ENCODE measurements around the gene AK5. TPM values are rescaled to one million over a fixed set of nuclear protein-coding genes. Genes with fewer than 3 reads are reported as not detected.

AK5 gene
- total RNA-seq, 2 experiments from 2014 or later = 4.6 to 5.6 TPM

DNA sequence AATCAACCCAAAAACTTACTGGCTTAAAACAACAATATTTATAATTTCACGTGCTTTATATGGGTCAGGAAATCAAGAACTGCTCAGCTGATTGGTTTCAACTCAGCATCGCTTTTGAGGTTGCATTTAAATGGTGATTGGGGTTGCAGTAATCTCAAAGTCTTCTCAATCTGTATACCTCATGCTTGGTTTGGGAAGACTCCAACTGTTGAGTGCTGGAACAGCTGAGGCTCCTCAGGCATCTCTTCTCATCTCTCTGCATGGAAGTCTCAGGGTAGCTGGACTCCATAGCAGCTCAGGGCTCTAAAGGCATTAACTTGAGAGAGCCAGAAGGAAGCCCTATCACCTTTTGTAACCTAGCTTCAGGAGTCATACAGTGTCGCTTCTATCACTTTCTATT lies 35.1 kb downstream of the AK5 start:
- H3K4me3 Mint-ChIP-seq = no peak overlapping the region
- no peaks in the 10 kb centered on the region for H3K9me3 Mint-ChIP-seq
- intact Hi-C loops (cut with micrococcal nuclease) = no loop called here
- H3K36me3 Mint-ChIP-seq (ENCODE audit: low read depth) = peaks cover 4% of the 10 kb centered on the region
- H3K4me1 Mint-ChIP-seq (ENCODE audit: low read depth) = peaks cover 16% of the 10 kb centered on the region
- H3K27me3 Mint-ChIP-seq = no peaks in the 10 kb centered on the region
- H3K27ac Mint-ChIP-seq = no peak overlapping the region
- ChIA-PET POLR2A (no interaction called here), CTCF (no interaction called here)
- ATAC-seq = no peak
- DNase-seq = no peak
- TF ChIP-seq, protein P1, sequence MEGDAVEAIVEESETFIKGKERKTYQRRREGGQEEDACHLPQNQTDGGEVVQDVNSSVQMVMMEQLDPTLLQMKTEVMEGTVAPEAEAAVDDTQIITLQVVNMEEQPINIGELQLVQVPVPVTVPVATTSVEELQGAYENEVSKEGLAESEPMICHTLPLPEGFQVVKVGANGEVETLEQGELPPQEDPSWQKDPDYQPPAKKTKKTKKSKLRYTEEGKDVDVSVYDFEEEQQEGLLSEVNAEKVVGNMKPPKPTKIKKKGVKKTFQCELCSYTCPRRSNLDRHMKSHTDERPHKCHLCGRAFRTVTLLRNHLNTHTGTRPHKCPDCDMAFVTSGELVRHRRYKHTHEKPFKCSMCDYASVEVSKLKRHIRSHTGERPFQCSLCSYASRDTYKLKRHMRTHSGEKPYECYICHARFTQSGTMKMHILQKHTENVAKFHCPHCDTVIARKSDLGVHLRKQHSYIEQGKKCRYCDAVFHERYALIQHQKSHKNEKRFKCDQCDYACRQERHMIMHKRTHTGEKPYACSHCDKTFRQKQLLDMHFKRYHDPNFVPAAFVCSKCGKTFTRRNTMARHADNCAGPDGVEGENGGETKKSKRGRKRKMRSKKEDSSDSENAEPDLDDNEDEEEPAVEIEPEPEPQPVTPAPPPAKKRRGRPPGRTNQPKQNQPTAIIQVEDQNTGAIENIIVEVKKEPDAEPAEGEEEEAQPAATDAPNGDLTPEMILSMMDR (IDR thresholded peaks at IDR 0.05) = no peak

DNA sequence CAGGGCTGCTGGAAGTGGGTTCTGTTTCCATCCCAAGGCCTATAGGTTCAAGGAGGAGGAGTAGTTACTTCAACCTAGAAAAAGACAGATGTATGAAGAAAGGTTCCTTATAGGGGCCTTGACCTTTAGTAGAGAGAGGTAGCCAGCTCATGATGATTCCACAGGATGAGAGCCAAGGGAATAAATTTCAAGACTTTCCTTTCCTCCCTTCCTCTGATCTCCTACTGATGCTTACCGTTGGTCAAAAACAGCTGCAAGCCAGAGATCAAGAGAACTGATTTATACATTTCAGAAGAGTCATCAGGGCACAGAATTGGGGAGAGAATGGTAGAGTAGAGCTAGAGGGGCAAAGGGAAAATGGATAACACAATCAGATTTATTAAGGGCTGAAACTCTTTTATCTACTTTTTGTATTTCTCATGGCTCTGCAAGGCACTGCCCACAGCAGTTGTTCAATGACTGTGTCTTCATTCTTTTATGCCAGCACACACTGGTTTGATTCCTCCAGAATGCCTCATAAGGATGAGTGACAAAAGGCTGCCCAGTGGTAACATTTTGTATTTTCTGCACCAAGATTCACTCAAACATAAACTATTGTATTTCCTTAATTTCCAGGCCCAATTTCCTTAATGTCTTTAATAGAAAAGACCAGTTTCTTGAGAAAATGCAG lies 37.4 kb downstream of the AK5 start:
- ATAC-seq (no peak), DNase-seq (no peak)
- ChIA-PET CTCF (no interaction called here), POLR2A (no interaction called here)
- Mint-ChIP-seq H3K4me3 (no peak overlapping the region), H3K4me1 (ENCODE audit: low read depth) (peaks cover 5% of the 10 kb centered on the region), H3K36me3 (ENCODE audit: low read depth) (peaks cover 4% of the 10 kb centered on the region), H3K27ac (no peak overlapping the region), H3K27me3 (no peaks in the 10 kb centered on the region), H3K9me3 (no peaks in the 10 kb centered on the region)
- TF ChIP-seq, protein P1 (IDR thresholded peaks at IDR 0.05) = no peak
- intact Hi-C loops (cut with micrococcal nuclease) = no loop called here

GRCh38 chr1:77322061-77322900 lies 40.5 kb downstream of the AK5 start:
- TF ChIP-seq, protein P1 (IDR thresholded peaks at IDR 0.05) = no peak
- intact Hi-C loops (cut with micrococcal nuclease) = no loop called here
- Mint-ChIP-seq H3K36me3 (ENCODE audit: low read depth) (peaks cover 4% of the 10 kb centered on the region), H3K4me1 (ENCODE audit: low read depth) (peaks cover 5% of the 10 kb centered on the region), H3K4me3 (no peak overlapping the region), H3K27ac (no peak overlapping the region), H3K27me3 (no peaks in the 10 kb centered on the region), H3K9me3 (no peaks in the 10 kb centered on the region)
- ATAC-seq = no peak
- no peak for DNase-seq
- CTCF ChIA-PET = interaction anchor here (1.1 to 1.6 kb wide), 2 partner anchors 9 to 11 kb away, joined by 3 to 4 read pairs; no protein-coding TSS in a partner anchor
- POLR2A ChIA-PET = interaction anchor here (0.7 kb wide), 1 partner anchor 1167 kb away, joined by 5 read pairs; no protein-coding TSS in a partner anchor

GRCh38 chr1:77333501-77333900 lies 51.7 kb downstream of the AK5 start:
- ATAC-seq (no peak), DNase-seq (no peak)
- POLR2A ChIA-PET = no interaction called here
- Mint-ChIP-seq H3K4me3 (no peak overlapping the region), H3K27me3 (no peaks in the 10 kb centered on the region), H3K36me3 (ENCODE audit: low read depth) (peaks cover 3% of the 10 kb centered on the region), H3K9me3 (peaks cover 7% of the 10 kb centered on the region), H3K4me1 (ENCODE audit: low read depth) (peaks cover 7% of the 10 kb centered on the region), H3K27ac (no peak overlapping the region)
- TF ChIP-seq, protein P1 (IDR thresholded peaks at IDR 0.05) = no peak
- CTCF ChIA-PET = no interaction called here
- intact Hi-C loops (cut with micrococcal nuclease) = no loop called here

GRCh38 chr1:77336729-77337128 lies 54.9 kb downstream of the AK5 start:
- TF ChIP-seq, protein P1 (IDR thresholded peaks at IDR 0.05) = no peak
- H3K4me3 Mint-ChIP-seq = no peak overlapping the region
- peaks cover 7% of the 10 kb centered on the region for H3K9me3 Mint-ChIP-seq
- ChIA-PET POLR2A (interaction anchor here (0.5 kb wide), 1 partner anchor 12 kb away, joined by 3 read pairs; no protein-coding TSS in a partner anchor), CTCF (no interaction called here)
- H3K4me1 Mint-ChIP-seq (ENCODE audit: low read depth) = no peaks in the 10 kb centered on the region
- H3K27ac Mint-ChIP-seq = no peak overlapping the region
- DNase-seq = no peak
- no peak for ATAC-seq
- peaks cover 10% of the 10 kb centered on the region for H3K36me3 Mint-ChIP-seq (ENCODE audit: low read depth)
- intact Hi-C loops (cut with micrococcal nuclease) = no loop called here
- no peaks in the 10 kb centered on the region for H3K27me3 Mint-ChIP-seq
